Natural killer cell (primary cell): ENCODE results near the gene UBE2K. TPM values are rescaled to one million over a fixed set of nuclear protein-coding genes. Genes with fewer than 3 reads are reported as not detected.
"Not testable (repeated sequence)": the region's sequence is repeated elsewhere in the genome, so short reads cannot be mapped to it uniquely, and the experiment has no call there.

Experiments used
- ATAC-seq, 3 donors: fragments of 150-1000 bp in 2 of 3; fragments of 200-7000 bp in 1 of 3; cut with Tn5 transposase; 1 replicate in 1 of 3; 2 replicates in 2 of 3; pipeline ENCODE4 v1.10.0; 2021; ENCODE audit warnings: mild to moderate bottlenecking in 2 of 3, moderate library complexity in 2 of 3
- DNase-seq, 2 donors: peaks; one replicate each; pipeline versions ENCODE4 v3.0.0 to v3.0.0-alpha.2; 2013 to 2021; ENCODE audit warnings: mixed read lengths in 1 of 2
- H3K27ac ChIP-seq: one replicate; pipeline ENCODE4 v1.5.1; 2013; ENCODE audit warnings: mild to moderate bottlenecking, low read length
- H3K27me3 ChIP-seq: one replicate; pipeline ENCODE4 v1.6.1; 2013; ENCODE audit warnings: low read length; ENCODE audit not compliant: control insufficient read depth, insufficient read depth
- H3K36me3 ChIP-seq: one replicate; pipeline ENCODE4 v1.6.1; 2013; ENCODE audit warnings: low read length; ENCODE audit not compliant: control insufficient read depth, insufficient read depth
- H3K4me1 ChIP-seq: one replicate; pipeline ENCODE4 v1.6.1; 2013; ENCODE audit warnings: low read length; ENCODE audit not compliant: control insufficient read depth, insufficient read depth
- H3K4me3 ChIP-seq: one replicate; pipeline ENCODE4 v1.5.1; 2013; ENCODE audit warnings: low read length
- H3K9me3 ChIP-seq: one replicate; pipeline ENCODE4 v1.6.1; 2013; ENCODE audit warnings: low read length; ENCODE audit not compliant: control insufficient read depth, insufficient read depth
- H3K27ac Mint-ChIP-seq, 2 donors: one replicate each; pipeline ENCODE4 v1.8.0; 2022; ENCODE audit warnings: mild to moderate bottlenecking in 2 of 2, mixed read lengths in 2 of 2, moderate library complexity in 1 of 2
- H3K27me3 Mint-ChIP-seq, 2 donors: one replicate each; pipeline ENCODE4 v1.8.0; 2022; ENCODE audit warnings: low read depth in 2 of 2, mixed read lengths in 2 of 2
- H3K36me3 Mint-ChIP-seq: one replicate; pipeline ENCODE4 v1.8.0; 2022; ENCODE audit warnings: mixed read lengths
- H3K4me1 Mint-ChIP-seq, 2 donors: one replicate each; pipeline ENCODE4 v1.8.0; 2022; ENCODE audit warnings: mixed read lengths in 2 of 2
- H3K4me3 Mint-ChIP-seq: one replicate; pipeline ENCODE4 v1.8.0; 2022; ENCODE audit warnings: mild to moderate bottlenecking, moderate library complexity, mixed read lengths
- H3K9me3 Mint-ChIP-seq, 2 donors: one replicate each; pipeline ENCODE4 v1.8.0; 2022; ENCODE audit warnings: mixed read lengths in 2 of 2
- CTCF ChIP-seq: fragments of 200-600 bp; IDR thresholded peaks from one replicate; pipeline ENCODE4 v1.8.0; 2022; ENCODE audit warnings: antibody characterized with exemption
- WGBS: methylation state at CpG from one replicate; pipeline ENCODE4 v1.1.7; 2013; ENCODE audit warnings: missing lambda C conversion rate; ENCODE audit not compliant: insufficient coverage; 5-methylcytosine and 5-hydroxymethylcytosine counted together
- intact Hi-C: fragments of 100-400 bp; cut with micrococcal nuclease; formaldehyde crosslinking; loops from one replicate; pipeline ENCODE4 v1.14.2; 2022
- total RNA-seq, 4 donors: library from RNA; stranded (reverse); fragments of 120-200 nt in 1 of 4; gene quantifications; one replicate each; pipeline versions ENCODE4 v1.2.3 to v1.2.4, GENCODE V29; 2013 to 2022

The UBE2K gene
- total RNA-seq, 3 donors from 2014 or later (not counting 1 experiment from before 2014, with no cell fraction given) = 38.0 to 53.9 (median 43.6) TPM

GRCh38 chr4:39668887-39669286 lies 29.0 kb upstream of the UBE2K start:
- ATAC-seq = no peak
- Mint-ChIP-seq H3K36me3 (no peaks in the 10 kb centered on the region), H3K9me3 (no peaks in the 10 kb centered on the region), H3K27ac (no peak overlapping the region), H3K4me3 (no peak overlapping the region), H3K4me1 (no peaks in the 10 kb centered on the region), H3K27me3 (peaks cover 7 to 9% of the 10 kb centered on the region in 2 donors)
- 86% methylated on average over 1 of the region's 2 CpGs for WGBS
- H3K4me1 ChIP-seq = no peaks in the 10 kb centered on the region
- no peaks in the 10 kb centered on the region for H3K9me3 ChIP-seq
- no peak overlapping the region for H3K4me3 ChIP-seq
- no peak overlapping the region for H3K27ac ChIP-seq
- no peaks in the 10 kb centered on the region for H3K36me3 ChIP-seq
- no peaks in the 10 kb centered on the region for H3K27me3 ChIP-seq
- no peak for TF ChIP-seq CTCF
- DNase-seq = no peak
- intact Hi-C loops = no loop called here

GRCh38 chr4:39670296-39670695 lies 27.6 kb upstream of the UBE2K start:
- H3K27ac Mint-ChIP-seq, H3K4me1 ChIP-seq, H3K36me3 ChIP-seq, H3K4me3 Mint-ChIP-seq, H3K9me3 ChIP-seq, H3K9me3 Mint-ChIP-seq, H3K27ac ChIP-seq, ATAC-seq, intact Hi-C loops, H3K36me3 Mint-ChIP-seq, H3K4me3 ChIP-seq, H3K27me3 Mint-ChIP-seq, DNase-seq, H3K4me1 Mint-ChIP-seq, H3K27me3 ChIP-seq: not testable (repeated sequence)
- WGBS = no CpG with 5 or more reads among the region's 1 CpG

GRCh38 chr4:39675681-39676080 lies 22.3 kb upstream of the UBE2K start:
- H3K27me3 ChIP-seq, H3K4me1 ChIP-seq, H3K27me3 Mint-ChIP-seq, intact Hi-C loops, H3K9me3 ChIP-seq, ATAC-seq, H3K36me3 Mint-ChIP-seq, DNase-seq, H3K27ac Mint-ChIP-seq, H3K4me1 Mint-ChIP-seq, H3K4me3 ChIP-seq, H3K36me3 ChIP-seq, H3K9me3 Mint-ChIP-seq, H3K27ac ChIP-seq, H3K4me3 Mint-ChIP-seq: not testable (repeated sequence)
- WGBS = 96% methylated on average over 6 of the region's 10 CpGs

GRCh38 chr4:39681003-39681402 lies 16.9 kb upstream of the UBE2K start:
- H3K36me3 Mint-ChIP-seq, H3K36me3 ChIP-seq, DNase-seq, H3K4me3 Mint-ChIP-seq, H3K27ac ChIP-seq, H3K27ac Mint-ChIP-seq, H3K4me3 ChIP-seq, H3K27me3 Mint-ChIP-seq, intact Hi-C loops, ATAC-seq, H3K4me1 ChIP-seq, H3K9me3 ChIP-seq, H3K27me3 ChIP-seq, H3K4me1 Mint-ChIP-seq, H3K9me3 Mint-ChIP-seq: not testable (repeated sequence)
- WGBS = 94% methylated on average over 2 of the region's 2 CpGs

- H3K36me3 ChIP-seq = no peaks in the 10 kb centered on the region
- no peak for DNase-seq
- Mint-ChIP-seq H3K27me3 (peaks cover 0 to 6% of the 10 kb centered on the region in 2 donors), H3K4me1 (no peaks in the 10 kb centered on the region), H3K27ac (no peak overlapping the region), H3K9me3 (no peaks in the 10 kb centered on the region), H3K4me3 (no peak overlapping the region), H3K36me3 (no peaks in the 10 kb centered on the region)
- no peak for ATAC-seq
- no peak overlapping the region for H3K4me3 ChIP-seq
- H3K27ac ChIP-seq = no peak overlapping the region
- no peaks in the 10 kb centered on the region for H3K9me3 ChIP-seq
- H3K4me1 ChIP-seq = no peaks in the 10 kb centered on the region
- intact Hi-C loops = no loop called here
- no peak for TF ChIP-seq CTCF
- 67% methylated on average over 2 of the region's 2 CpGs for WGBS
- no peaks in the 10 kb centered on the region for H3K27me3 ChIP-seq
Observed at GRCh38 chr4:39682138-39682537, 15.8 kb upstream of the UBE2K start.
